Measurements from ENCODE around the gene POC5.

DNA sequence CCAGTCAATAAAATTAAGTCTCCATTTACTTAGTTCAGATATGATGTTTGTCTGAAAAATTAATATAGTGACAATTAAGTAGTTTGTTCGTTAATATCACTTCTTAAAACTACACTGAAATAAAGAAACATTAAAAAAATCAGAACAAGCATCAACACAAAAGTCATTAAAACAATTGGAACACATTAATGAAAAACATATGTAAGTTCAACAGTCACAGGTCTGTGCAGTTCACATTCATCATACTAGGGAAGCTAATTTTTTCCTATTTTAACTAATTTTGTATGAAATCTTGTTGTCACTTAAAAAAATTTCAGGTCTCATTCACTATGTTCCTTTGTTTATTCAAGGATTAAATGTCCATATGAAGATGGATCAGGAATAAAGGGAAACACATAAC is 22.5 kb downstream of the POC5 start:
- TF ChIP-seq CTCF (IDR thresholded peaks at IDR 0.05 in 2 of 3, conservative IDR thresholded peaks at IDR 0.05 in 1 of 3; ENCODE audit: borderline replicate concordance in 1 of 3, insufficient read depth in 1 of 3, low read depth in 2 of 3, low read length in 2 of 3) (no peak), POLR2AphosphoS5 (IDR thresholded peaks at IDR 0.05; ENCODE audit: low read depth, low read length) (no peak), EGR1 (IDR thresholded peaks at IDR 0.05; ENCODE audit: low read depth) (no peak)
